ENCODE data around the gene SMG1.

The SMG1 gene

DNA sequence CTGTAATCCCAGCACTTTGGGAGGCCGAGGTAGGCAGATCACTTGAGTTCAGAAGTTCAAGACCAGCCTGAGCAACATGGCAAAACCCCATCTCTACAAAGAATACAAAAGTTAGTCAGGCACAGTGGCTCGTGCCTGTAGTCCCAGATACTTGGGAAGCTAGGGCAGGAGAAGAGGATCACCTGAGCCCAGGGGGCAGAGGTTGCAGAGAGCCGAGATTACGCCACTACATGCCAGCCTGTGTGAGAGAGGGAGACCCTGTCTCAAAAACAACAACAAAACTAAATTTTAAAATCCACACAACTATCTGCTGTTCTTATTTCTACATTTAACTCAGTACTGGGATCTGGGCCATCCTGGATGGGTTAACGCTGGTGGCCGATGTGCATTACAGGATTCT, 83.6 kb downstream of the SMG1 start:
- no peak for DNase-seq

DNA sequence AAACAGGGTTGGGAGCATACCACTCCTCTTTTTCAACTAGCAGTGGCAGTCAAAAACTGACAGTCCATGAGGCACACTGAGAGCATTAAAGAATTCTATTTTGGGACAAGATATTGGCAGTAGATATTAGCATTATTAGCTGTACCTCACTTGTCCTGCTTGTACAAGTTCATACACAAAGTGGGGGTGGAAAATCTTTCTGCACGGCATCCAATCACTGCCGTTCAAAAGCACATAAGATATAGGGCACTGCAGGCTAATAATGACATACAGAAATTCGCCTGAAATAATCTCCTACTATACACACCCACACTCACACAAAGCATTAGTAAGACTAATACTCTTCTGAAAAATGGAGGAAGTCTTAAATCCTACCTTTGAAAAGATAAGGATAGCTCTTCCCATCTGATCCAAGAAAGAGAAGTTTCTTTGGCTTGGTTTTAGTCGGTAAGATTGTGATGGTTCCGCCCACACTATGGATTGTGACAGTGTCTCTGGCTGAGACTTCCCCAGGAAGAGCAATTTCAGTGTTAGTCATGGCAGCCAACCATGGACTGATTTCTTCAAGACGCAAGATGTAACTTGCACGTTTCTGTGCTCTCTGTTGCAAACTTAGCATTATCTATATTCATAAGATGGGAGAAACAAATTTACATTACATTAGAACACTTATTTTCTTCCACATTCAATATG, 84.2 kb downstream of the SMG1 start:
- DNase-seq = no peak

DNA sequence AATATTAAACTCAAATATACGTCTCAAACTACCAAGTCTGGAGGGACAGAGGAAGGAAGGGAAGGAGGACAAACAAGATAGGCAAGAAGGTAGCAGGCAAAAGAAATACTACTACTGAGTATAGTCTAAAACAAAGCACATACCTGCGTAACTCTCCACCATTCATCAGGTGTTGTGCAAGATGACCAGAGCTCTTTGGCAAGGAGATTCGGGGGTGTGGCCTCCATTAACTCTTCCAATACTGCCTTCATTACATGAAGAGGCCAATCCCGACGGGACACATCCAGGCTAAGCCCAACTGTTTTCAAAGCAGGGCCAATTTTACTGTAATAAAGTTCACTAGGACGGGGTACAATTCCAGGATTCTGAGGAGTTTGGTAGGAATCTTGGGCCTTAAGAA, 86.7 kb downstream of the SMG1 start:
- no peak for DNase-seq

DNA sequence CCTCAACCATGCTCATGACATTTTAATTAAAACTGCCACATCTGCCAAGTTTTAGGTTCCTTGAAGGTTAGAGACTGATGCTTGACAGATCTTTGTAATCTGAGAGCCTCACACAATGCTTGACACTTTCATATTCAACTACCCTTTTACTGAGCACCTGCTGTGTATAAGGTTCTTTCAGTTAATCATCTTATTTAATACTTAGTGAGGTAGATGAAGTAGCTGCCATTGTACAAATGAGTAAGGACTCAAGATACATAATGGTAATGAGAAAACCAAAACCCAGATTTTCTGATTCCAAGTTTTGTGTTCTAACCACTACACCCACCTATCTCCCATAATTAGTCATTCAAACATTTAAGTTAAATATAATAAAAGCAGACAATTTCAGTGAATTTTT, 89.5 kb downstream of the SMG1 start:
- no peak for DNase-seq

DNA sequence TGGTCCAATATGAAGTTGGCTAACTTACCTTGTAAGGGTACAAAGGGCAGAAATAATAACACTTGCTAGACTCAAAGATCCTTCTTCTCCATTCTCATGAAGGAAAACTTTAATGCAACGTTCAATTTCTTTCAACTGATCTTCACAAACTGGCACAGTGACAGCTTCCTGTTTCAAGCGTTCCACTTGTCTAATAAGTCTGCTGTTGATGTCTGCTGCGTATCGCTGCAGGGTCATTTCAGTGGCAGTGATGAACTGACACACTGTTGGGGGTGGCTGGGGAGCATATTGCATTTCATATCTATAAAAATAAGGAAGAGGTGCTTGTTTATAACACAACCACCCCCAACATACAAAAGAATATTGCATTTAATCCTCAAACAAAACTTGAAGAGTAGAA, 91.3 kb downstream of the SMG1 start:
- DNase-seq = no peak

DNA sequence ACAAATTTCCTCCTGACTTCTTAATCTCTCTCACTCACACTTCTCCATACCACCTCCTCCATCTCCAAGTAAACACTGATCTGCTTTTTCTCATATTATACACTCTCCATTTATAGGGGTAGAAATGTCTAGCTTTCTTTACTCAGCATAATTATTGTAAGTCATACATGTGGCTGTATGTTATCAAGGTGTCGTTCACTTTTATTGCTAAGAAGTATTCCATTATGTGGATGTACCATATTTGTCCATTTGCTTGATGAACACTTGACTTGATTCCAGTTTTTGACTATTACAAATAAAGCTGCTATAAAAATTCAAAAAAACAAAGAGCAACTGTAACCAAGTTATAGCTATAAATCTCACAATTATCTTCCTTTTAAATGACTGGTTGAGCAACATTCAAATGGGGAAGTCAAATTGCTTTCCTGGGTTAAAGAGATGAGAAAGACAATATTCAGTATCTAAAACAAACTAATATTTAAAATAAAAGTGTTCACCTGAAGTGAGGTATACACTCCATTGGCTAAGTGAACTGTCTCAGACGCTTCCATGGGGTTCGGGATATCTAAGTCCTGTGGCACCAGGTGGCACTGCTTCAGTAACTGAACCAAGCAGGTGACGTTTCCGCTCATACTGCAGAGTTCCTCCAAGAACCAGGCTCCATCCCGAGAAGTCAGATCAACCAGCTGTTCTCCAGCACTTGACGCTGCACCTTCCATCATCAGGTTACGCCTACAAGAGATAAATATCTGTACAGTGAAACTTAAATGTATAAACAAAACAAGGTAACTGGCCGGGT, 92.3 kb downstream of the SMG1 start:
- no peak for DNase-seq

DNA sequence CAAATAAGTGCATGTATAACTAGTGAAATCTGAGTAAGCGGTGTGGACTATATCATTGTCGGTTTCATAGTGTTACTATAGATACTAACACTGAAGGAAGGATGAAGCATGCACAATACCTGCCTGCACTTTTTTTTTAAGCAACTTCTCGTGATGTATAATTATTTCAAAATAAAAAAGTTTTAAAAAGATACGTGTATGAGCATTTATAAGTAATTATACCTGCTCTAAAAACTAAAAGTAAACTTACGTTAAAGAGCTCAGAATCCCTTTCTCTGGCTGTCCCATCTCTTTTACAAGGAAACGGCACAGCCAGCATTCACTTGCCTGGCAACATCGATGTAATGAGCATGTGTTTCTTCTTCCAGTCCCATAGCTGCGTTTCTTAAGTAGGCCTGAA, 93.6 kb downstream of the SMG1 start:
- DNase-seq = no peak

DNA sequence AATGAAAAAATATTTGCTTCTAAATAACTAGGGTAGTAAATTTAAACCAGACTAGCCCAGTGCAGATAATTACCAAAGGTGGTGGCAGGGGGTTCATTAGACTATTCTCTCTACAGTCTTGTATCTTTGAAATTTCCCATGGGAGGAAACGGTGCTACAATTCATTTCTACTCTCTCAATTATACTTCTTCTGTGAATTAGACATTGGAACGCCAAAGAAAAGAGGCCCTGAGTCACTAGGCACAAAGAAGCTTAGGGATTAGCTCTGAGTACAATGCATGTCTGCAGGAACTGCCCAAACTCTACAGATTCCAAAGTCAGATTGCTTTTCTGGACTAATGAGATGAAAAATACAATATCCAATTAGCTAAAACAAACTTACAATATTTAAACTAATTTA, 94.2 kb downstream of the SMG1 start:
- no peak for DNase-seq

DNA sequence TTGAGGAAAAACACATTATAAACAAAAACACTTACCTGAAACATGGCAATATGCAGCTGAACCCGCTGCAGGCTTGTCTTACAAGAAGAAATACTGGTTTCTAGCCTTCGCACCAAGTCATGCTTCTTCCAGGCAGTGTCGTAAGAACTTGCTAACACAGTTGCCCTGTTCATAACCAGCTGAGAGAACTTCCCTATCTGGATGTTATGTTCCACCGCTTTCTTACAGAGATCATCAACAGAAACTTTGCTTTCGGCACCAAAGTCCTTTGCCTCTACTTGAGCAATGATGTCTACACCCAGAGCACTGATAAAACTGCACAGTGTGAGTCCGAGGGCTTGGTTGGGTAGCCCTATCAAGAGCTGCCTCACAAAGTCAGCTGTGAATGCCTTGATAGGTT, 97.0 kb downstream of the SMG1 start:
- no peak for DNase-seq

DNA sequence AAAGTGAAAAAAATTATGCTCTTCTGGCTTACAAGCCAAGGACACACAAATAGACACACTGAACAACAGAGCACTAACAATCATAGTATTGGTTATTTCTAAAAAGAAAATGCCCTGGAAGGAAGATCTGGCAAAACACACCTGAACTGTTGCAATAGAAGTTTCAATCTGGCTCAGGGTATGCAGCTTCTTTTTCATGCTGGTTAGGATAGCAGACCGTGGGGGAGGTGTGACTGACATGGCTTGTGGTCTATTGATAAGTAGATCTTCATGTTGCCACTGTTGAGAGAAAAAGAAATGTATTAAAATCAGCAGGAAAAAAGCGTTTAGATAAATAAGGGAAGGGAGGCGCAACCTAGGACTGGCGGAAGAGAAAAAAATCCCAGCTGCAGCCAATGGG, 98.3 kb downstream of the SMG1 start:
- no peak for DNase-seq

DNA sequence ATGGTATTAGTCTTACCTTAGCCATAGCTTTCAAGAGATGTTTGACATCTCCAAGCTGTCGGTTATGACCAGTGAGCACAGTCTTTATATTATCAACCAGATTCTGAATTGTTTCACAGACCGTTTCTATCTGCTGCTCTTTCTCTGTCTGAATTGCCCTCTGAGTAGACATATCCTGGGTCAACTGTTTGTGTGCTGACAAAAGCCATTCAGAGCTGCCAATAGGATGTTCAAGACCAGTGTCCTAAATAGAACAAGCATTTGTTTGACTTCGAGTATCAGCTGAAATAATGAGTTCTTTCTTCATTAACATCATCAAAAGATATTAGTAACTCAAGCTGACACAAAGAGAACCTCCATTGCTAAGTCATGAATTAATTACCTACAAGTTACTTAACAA, 109.9 kb downstream of the SMG1 start:
- DNase-seq = no peak

DNA sequence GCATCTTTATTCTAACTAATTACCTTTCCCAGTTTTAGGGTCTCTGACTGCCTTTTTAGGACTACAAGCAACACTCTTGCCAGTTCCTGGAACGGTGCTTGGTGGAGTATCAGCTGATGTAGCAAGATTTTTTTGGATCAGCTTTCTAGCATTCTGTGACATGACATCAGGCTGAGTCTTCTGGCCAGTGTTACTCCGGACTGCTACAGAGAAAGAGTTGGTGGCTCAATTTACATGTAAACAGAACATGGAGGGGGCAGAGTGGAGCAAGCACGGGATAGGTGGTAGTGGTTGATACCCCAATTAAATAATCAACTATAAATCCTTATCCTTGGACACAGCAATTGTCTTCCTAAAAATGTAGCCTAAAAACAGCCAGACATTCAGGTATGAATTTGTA, 114.3 kb downstream of the SMG1 start:
- DNase-seq = no peak

DNA sequence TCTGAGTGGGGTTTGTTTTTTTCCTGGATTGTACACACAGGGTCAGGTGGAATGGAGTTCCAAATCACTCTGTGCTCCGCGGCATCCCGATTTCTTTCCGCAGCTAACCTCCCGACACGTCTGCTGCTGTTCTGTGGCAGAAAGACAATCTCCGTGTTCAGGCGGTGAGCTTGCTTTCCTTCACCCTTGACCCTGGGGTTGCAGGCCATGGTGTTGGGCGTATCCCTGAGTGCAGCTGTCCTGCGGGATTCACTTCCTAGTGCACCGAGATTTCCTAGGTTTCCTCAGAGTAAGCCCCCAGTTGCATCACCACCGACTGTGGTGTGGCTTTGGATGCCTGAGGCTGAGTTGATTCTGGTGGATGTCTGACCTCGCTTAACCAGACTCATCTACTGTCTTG, 117.0 kb downstream of the SMG1 start:
- no peak for DNase-seq

DNA sequence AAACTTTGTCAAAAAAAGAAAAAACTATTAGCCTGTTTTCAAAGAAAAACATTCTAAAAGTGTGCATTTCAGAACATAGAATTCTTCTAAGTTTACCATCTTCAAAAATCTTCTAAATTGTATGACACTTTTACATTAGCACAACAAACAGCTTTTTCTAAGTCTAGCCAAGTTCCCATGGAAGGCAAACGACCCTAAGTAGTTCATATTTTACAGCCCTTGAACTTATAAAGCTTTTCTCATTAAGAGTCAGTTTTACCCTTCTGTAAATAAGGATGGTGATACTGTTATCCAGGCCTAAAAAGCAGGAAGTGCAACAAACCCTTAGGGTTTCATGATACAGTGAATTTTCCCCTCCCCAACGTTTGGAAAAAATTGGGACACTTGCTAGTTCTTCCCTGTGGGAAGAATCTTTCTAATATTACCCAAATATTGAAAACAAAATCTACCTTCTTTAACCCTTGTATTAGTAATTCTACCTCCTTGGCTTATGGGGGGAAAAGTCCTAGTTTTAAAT, 120.9 kb downstream of the SMG1 start:
- DNase-seq = no peak

DNA sequence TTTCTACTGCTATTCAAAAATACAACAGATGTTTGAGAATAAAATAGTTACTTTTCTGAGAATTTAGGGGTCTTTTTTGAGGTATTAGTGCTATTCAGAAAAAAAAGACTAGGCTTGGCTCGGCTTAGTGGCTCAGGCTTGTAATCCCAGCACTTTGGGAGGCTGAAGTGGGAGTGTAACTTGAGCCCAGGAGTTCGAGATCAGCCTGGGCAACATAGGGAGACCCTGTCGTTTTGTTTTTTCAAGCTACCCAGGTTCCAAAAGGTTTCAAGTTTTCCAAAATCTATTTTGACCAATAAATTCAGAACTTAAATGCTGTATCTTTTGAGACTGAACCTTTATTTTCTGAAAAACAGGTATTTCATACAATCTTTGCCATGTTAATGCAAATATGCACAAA, 121.7 kb downstream of the SMG1 start:
- DNase-seq = no peak

DNA sequence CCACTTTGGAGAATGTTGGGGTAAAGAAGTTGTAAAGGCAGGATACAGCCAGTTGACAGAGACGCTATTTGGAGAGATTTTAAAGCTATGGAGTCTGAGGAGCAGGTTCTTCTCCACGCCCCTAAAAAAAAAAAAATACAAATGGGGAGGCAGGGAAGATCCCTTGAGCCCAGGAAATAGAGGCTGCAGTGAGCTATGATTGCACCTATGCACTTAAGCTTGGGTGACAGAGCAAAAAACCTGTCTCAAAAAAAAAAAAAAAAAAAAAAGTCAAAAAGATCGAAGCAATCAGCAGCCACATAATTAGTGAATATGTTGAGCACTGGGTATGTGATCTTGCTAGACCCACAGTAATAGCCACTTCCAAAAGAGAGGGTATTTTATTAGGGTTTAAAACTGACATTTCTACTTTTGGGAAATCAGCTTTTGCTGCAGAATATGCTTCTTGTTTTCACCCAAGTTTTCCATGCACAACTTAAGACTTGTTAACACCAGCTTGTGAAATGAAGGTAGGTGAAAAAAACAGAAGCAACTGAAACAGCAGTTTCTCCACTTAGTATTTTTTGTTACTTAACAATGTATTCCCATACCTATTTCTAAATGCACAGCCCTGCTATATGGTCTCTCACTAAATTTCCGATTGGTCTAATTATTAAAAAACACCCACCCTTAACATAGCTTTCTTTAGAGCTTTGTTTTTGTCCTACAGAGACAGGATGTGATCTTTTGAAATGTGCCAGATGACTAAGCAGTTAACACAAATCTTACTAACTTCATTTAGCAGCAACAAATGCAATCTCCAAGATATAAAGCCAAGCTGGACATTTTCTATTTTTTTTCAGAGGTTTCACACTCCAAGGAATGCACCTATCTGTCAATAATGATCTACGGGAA, 122.4 kb downstream of the SMG1 start:
- no peak for DNase-seq

DNA sequence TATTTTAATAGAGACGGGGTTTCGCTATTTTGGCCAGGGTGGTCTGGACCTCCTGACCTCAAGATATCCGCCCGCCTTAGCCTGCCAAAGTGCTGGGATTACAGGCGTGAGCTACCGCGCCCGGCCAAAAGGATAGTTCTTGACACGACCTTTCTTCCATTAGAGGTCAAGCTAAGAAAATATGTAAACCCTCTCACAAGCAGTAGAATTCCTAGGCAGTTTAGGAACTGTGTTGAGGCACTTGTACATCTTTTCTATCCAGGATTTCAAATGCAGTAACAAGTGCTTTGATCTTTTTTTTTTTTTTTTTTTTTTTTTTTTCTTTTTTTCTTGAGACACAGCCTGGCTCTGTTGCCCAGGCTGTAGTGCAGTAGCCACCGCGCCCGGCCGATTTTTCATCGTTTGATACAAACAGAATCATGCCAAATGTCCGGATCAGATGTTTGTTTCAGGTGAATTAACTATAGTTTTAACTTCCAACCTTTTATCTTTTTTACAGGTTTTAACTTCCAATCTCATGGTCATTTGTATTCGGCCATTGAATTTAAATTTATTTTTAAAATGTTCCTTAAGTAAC, 123.4 kb downstream of the SMG1 start:
- DNase-seq = no peak

DNA sequence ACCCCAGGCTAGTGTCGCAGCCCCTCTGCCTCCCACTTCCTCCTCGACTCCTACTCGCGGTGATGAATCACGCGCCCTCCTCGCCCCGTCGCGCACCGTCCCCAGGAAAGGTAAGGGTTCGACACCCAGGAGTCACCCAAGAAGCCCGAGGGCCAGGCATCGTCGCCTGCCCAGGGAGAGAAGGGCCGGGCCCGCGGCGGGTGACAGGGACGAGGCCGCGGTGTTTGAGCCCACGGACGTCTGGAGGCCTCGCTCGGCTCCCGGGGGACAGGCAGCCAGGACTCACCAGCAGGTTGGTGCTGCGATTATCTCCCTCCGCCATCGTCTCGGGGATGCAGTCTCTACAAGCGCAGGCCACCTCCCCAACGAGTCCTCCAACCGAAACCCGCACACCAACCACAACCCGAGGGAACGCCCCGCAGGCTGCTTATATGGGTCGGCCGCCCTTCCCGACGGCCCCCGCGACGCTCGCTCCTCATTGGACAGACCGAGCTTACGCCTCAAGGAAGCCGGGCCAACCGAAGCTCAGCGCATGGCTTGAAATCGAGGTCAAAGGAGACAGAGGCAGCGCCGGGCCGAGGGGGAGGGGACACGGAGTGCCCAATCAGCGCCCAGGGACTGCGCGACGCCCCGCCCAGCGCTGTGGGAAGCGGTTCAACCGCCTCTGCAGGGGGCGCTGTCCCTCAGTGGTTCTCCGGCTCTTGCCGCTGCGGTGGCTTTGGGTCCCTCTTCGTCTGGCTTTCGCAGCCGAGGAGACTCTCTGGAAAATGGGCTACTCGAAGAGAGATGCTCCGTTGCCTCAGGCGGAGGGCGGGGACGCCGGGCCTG, 124.8 kb downstream of the SMG1 start, which contains the start of gene ARL6IP1:
Gene ARL6IP1, minus strand, starts transcription at position 405 of the 828 bp plus-strand sequence. Its CDS starts 83 bp downstream, at position 322.
- peak; percentile 99 for DNase-seq

DNA sequence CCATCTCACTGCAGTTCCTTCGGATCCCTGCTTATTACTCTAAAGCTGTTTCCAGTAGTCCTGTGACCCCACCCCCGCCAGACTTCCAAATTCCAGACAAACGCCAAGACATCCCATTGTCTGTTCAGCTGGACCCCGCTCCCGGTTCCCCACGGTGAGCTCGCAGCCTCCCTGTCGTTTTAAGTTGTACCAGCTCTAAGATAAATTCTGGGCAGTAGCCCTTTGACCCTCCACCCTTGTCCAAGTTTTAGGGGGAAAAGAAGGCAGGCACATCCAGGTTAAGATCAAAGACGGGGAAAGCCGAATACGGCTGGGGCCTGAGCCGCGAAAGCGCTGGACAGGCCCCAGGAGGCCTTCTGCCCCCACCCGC, 125.4 kb downstream of the SMG1 start:
- DNase-seq = no peak

DNA sequence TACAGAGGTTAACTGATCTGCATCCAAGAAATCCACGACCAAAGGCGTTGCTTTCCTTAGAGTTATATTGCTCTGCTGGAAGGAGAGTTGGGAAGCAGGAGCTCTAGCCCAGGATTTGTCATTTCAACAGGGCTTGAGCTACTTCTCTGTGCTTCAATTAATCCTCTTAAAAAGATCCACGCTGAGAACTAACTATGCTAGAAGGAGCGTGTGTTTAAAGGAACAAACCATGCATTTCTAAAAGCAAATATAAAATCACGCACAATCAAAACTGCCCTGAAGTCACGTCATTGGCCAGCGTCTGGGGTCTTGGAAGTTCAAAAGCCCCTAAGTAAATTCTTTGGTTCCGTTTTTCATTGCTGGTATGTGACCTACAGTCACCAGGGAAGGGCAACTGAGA, 125.9 kb downstream of the SMG1 start:
- DNase-seq = no peak

DNA sequence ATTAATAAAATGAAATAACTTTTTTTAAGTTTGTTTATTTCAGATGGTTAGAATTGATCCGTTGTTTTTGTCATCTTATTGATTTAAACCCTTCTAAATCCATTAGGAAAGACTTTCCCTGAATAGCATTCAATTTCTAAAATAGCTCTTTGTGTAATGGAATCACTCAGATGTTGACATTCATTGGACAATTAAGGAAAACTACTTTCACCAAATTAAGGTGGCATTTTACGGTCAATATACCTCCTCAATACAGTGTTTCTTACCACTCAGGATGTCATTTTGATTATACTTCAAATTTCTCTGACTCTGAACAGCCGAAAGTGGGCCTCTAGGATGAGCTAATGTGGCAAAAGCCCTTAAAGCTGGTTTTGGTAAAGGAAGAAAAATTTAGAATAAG, 126.7 kb downstream of the SMG1 start:
- no peak for DNase-seq

DNA sequence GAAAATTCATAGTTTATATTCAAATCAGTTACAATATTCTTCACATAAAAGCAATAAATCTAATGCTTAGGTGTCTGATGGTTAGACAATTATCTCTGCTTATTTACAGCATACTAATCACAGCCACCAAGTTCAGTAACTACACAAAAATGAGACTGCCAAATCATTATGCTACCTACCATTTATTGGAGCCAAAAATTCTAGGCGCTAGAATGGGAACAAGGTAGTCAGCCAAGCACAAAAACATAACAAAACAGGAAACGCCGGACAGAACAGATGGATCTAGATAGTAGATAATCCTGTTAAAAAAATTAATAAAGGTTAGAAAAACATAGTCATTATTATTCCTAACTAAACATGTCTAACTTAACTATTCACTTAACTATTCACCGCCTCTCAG, 128.5 kb downstream of the SMG1 start:
- no peak for DNase-seq

All from effector CD8-positive, alpha-beta T cell (primary cell).